ENCODE results near the gene IDUA. TPM values are rescaled to one million over a fixed set of nuclear protein-coding genes. Genes with fewer than 3 reads are reported as not detected.

Gene IDUA
- total RNA-seq, 1 donor from 2014 or later: 10.2 TPM

- no peak for DNase-seq
Observed at GRCh38 chr4:956531-957230, 30.2 kb upstream of the IDUA start.

- DNase-seq: no peak
Observed at GRCh38 chr4:957231-957580, 29.6 kb upstream of the IDUA start.

GRCh38 chr4:957581-958313, 29.1 kb upstream of the IDUA start:
- no peak for DNase-seq

- DNase-seq: no peak
Observed at GRCh38 chr4:958314-958665, 28.6 kb upstream of the IDUA start.

- no peak for DNase-seq
Observed at GRCh38 chr4:958696-959337, 28.0 kb upstream of the IDUA start.

- DNase-seq: no peak
Observed at GRCh38 chr4:959338-960139, 27.3 kb upstream of the IDUA start.

GRCh38 chr4:960140-960635, 26.7 kb upstream of the IDUA start:
- DNase-seq: no peak

GRCh38 chr4:960636-961350, 26.1 kb upstream of the IDUA start:
- no peak for DNase-seq

GRCh38 chr4:961351-962230, 25.3 kb upstream of the IDUA start:
- DNase-seq: no peak

- DNase-seq: no peak
Observed at GRCh38 chr4:962231-963208, 24.3 kb upstream of the IDUA start.

- no peak for DNase-seq
Observed at GRCh38 chr4:963276-964225, 23.3 kb upstream of the IDUA start.

- no peak for DNase-seq
Observed at GRCh38 chr4:964346-965025, 22.4 kb upstream of the IDUA start.

- DNase-seq: no peak
Observed at GRCh38 chr4:965048-965765, 21.6 kb upstream of the IDUA start.

- DNase-seq: no peak
Observed at GRCh38 chr4:965766-966134, 21.1 kb upstream of the IDUA start.

- DNase-seq: no peak
Observed at GRCh38 chr4:966266-967112, 20.4 kb upstream of the IDUA start.

Measured in tongue (tissue), 2 donors.